ENCODE results near the gene RERE. TPM values are rescaled to one million over a fixed set of nuclear protein-coding genes. Genes with fewer than 3 reads are reported as not detected.

Gene RERE
- total RNA-seq, 1 experiment from 2014 or later, result 40.6 TPM

DNA sequence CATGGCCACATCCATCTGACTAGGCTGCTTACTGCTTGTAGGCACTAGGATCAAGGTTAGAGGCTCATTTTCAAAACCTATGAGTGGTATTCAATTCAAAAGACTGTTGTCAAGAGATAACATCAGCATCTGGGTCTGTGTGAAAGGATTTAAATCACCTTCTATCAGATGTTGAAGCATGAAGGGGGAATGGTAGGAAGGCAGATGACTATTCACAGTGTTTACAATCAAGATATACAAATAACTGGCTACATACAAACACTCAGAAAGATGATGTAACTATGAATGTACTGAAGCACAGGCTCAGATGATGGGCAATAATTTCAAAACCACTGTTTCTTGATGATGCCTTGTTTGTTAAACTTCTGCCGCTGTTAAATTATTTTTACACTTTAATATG, 250.3 kb downstream of the RERE start:
- no peak overlapping the region for H3K9ac ChIP-seq (ENCODE audit: low read length)
- no peaks in the 10 kb centered on the region for H3K27me3 ChIP-seq (ENCODE audit: insufficient read depth, low read length)
- H3K9me2 ChIP-seq (ENCODE audit: insufficient read depth), result no peaks in the 10 kb centered on the region
- no peaks in the 10 kb centered on the region; the same call in 1 of the 2 replicates for H3K79me2 ChIP-seq (ENCODE audit: insufficient read depth, low read length)
- ChIA-PET RAD21 (ENCODE audit: low non-redundant PET in 1 of 2, low total read pairs in 2 of 2, uncharacterized antibody in 2 of 2, unreplicated experiment in 2 of 2) (no interaction called here), CTCF (no interaction called here), POLR2A (no interaction called here)
- DNase-seq (ENCODE audit: low read depth, low spot score) (no peak), ATAC-seq (no peak)
- no peak for TF ChIP-seq FOSL1 (IDR thresholded peaks at IDR 0.05; ENCODE audit: low read depth)
- no peak for TF ChIP-seq EGR1 (IDR thresholded peaks at IDR 0.05; ENCODE audit: low read depth)
- no peak for TF ChIP-seq ZNF274 (IDR thresholded peaks at IDR 0.05; ENCODE audit: low read depth, low read length)
- no peak for TF ChIP-seq CEBPB (IDR thresholded peaks at IDR 0.05; ENCODE audit: low read depth)
- no peak for TF ChIP-seq JUND (IDR thresholded peaks at IDR 0.05)
- TF ChIP-seq CBX3 (IDR thresholded peaks at IDR 0.05; ENCODE audit: low read depth), result no peak
- no peak for TF ChIP-seq SRF (IDR thresholded peaks at IDR 0.05; ENCODE audit: low read depth)
- TF ChIP-seq, protein P1, sequence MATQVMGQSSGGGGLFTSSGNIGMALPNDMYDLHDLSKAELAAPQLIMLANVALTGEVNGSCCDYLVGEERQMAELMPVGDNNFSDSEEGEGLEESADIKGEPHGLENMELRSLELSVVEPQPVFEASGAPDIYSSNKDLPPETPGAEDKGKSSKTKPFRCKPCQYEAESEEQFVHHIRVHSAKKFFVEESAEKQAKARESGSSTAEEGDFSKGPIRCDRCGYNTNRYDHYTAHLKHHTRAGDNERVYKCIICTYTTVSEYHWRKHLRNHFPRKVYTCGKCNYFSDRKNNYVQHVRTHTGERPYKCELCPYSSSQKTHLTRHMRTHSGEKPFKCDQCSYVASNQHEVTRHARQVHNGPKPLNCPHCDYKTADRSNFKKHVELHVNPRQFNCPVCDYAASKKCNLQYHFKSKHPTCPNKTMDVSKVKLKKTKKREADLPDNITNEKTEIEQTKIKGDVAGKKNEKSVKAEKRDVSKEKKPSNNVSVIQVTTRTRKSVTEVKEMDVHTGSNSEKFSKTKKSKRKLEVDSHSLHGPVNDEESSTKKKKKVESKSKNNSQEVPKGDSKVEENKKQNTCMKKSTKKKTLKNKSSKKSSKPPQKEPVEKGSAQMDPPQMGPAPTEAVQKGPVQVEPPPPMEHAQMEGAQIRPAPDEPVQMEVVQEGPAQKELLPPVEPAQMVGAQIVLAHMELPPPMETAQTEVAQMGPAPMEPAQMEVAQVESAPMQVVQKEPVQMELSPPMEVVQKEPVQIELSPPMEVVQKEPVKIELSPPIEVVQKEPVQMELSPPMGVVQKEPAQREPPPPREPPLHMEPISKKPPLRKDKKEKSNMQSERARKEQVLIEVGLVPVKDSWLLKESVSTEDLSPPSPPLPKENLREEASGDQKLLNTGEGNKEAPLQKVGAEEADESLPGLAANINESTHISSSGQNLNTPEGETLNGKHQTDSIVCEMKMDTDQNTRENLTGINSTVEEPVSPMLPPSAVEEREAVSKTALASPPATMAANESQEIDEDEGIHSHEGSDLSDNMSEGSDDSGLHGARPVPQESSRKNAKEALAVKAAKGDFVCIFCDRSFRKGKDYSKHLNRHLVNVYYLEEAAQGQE (IDR thresholded peaks at IDR 0.05; ENCODE audit: low read depth), result no peak
- TF ChIP-seq, protein P2, sequence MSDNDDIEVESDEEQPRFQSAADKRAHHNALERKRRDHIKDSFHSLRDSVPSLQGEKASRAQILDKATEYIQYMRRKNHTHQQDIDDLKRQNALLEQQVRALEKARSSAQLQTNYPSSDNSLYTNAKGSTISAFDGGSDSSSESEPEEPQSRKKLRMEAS (IDR thresholded peaks at IDR 0.05), result no peak
- TF ChIP-seq, protein P3, sequence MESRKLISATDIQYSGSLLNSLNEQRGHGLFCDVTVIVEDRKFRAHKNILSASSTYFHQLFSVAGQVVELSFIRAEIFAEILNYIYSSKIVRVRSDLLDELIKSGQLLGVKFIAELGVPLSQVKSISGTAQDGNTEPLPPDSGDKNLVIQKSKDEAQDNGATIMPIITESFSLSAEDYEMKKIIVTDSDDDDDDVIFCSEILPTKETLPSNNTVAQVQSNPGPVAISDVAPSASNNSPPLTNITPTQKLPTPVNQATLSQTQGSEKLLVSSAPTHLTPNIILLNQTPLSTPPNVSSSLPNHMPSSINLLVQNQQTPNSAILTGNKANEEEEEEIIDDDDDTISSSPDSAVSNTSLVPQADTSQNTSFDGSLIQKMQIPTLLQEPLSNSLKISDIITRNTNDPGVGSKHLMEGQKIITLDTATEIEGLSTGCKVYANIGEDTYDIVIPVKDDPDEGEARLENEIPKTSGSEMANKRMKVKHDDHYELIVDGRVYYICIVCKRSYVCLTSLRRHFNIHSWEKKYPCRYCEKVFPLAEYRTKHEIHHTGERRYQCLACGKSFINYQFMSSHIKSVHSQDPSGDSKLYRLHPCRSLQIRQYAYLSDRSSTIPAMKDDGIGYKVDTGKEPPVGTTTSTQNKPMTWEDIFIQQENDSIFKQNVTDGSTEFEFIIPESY (IDR thresholded peaks at IDR 0.05; ENCODE audit: extremely low read depth, insufficient replicate concordance, low read length), result no peak
- TF ChIP-seq SIN3A (IDR thresholded peaks at IDR 0.05; ENCODE audit: low read depth), result no peak
- no peak for TF ChIP-seq ELF1 (IDR thresholded peaks at IDR 0.05; ENCODE audit: borderline replicate concordance, low read depth)
- no peak for TF ChIP-seq TCF7L2 (IDR thresholded peaks at IDR 0.05; ENCODE audit: borderline replicate concordance, extremely low read depth, insufficient read depth, insufficient read length)
- TF ChIP-seq, protein P4, sequence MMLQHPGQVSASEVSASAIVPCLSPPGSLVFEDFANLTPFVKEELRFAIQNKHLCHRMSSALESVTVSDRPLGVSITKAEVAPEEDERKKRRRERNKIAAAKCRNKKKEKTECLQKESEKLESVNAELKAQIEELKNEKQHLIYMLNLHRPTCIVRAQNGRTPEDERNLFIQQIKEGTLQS (IDR thresholded peaks at IDR 0.05), result no peak
- TF ChIP-seq YY1 (IDR thresholded peaks at IDR 0.05; ENCODE audit: extremely low read depth, insufficient replicate concordance, low read depth, low read length), result no peak
- no peak for TF ChIP-seq ZFX (IDR thresholded peaks at IDR 0.05)
- no peak for TF ChIP-seq RAD21 (IDR thresholded peaks at IDR 0.05; ENCODE audit: low read depth)
- TF ChIP-seq EZH2 (IDR thresholded peaks at IDR 0.05), result no peak
- TF ChIP-seq POLR2A (IDR thresholded peaks at IDR 0.05; ENCODE audit: borderline replicate concordance, extremely low read depth, insufficient read depth, insufficient read length), result no peak
- H3K4me3 ChIP-seq (replicated peaks in 1 of 2; ENCODE audit: low read depth in 1 of 2, low read length in 2 of 2), result no peak overlapping the region
- no peak overlapping the region for H2AFZ ChIP-seq (ENCODE audit: low read depth, low read length, poor library complexity, severe bottlenecking)
- H3K9me3 ChIP-seq (ENCODE audit: control insufficient read depth in 1 of 2, insufficient read depth in 1 of 2, low read depth in 1 of 2, low read length in 2 of 2), result no peaks in the 10 kb centered on the region
- H3K4me2 ChIP-seq (ENCODE audit: low read length), result no peak overlapping the region
- H4K20me1 ChIP-seq (ENCODE audit: insufficient read depth), result no peaks in the 10 kb centered on the region
- H3K36me3 ChIP-seq (ENCODE audit: control insufficient read depth in 1 of 2, insufficient read depth in 2 of 2, low read length in 2 of 2), result no peaks in the 10 kb centered on the region
- no TSS peak for BruUV-seq (replicated peaks)
- H3K4me1 ChIP-seq (ENCODE audit: control insufficient read depth in 1 of 2, insufficient read depth in 2 of 2, low read length in 2 of 2), result peaks cover 5 to 16% of the 10 kb centered on the region in 2 experiments; a peak in 3 of 4 replicates
- no peak overlapping the region for H3K27ac ChIP-seq (ENCODE audit: low read depth, low read length)
- intact Hi-C loops (cut with micrococcal nuclease), result no loop called here
